ENCODE results near the gene ZFP1. TPM values are rescaled to one million over a fixed set of nuclear protein-coding genes. Genes with fewer than 3 reads are reported as not detected.

The ZFP1 gene
- total and polyA plus RNA-seq, 2 of the 4 experiments (the other 2 are of a cell fraction), result 3.8 to 16.0 TPM

DNA sequence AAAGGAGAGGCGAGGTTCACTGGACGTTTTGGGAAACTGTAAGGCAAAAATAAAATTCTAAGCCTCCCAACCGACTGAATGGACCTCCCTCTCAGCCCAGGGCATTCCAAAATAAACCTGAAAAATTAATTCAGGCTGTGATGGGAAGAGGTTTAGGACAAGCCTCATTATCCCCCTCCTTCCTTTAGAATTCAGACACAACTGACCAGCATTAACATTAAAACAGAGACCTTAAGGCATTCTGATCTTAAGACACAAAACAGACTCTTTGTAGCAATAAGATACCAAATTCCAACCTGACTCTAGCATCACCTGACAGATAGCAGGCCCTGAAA, 31.4 kb upstream of the ZFP1 start:
- H2BK15ac ChIP-seq (ENCODE audit: low read depth, low read length), result no peak overlapping the region
- H3K18ac ChIP-seq (ENCODE audit: low read depth, low read length), result no peak overlapping the region
- H2AK5ac ChIP-seq (ENCODE audit: low read depth, low read length), result no peak overlapping the region
- H4K8ac ChIP-seq (ENCODE audit: low read depth in 2 of 2, low read length in 2 of 2), result no peak overlapping the region
- H3K79me1 ChIP-seq (ENCODE audit: low read depth in 1 of 2, low read length in 2 of 2), result no peaks in the 10 kb centered on the region
- no peaks in the 10 kb centered on the region for H3K4me1 ChIP-seq (ENCODE audit: control insufficient read depth, insufficient read depth, low read length)
- in situ Hi-C loops (cut with MboI; ENCODE audit: low sequenced_read_pairs), result no loop called here
- ChIA-PET POLR2A (ENCODE audit: unreplicated experiment) (no interaction called here), CTCF (no interaction called here)
- peaks cover under 1% of the 10 kb centered on the region; the same call in 1 of the 2 replicates for H4K20me1 ChIP-seq (ENCODE audit: insufficient read depth, low read length)
- no peak overlapping the region for H2AK9ac ChIP-seq (replicated peaks; ENCODE audit: low read depth, low read length, poor library complexity)
- H3K27ac ChIP-seq (ENCODE audit: insufficient read depth, low read length), result no peak overlapping the region
- H3K9me1 ChIP-seq (ENCODE audit: insufficient read depth, low read length), result no peaks in the 10 kb centered on the region; the same call in 1 of the 2 replicates
- DNase-seq (no peak), ATAC-seq (ENCODE audit: low read depth) (no peak)
- intact Hi-C loops (cut with micrococcal nuclease), result no loop called here
- no peak overlapping the region for H3K23ac ChIP-seq (ENCODE audit: low read depth, low read length)
- no peaks in the 10 kb centered on the region for H3K36me3 ChIP-seq (ENCODE audit: control insufficient read depth, insufficient read depth, low read length)
- dilution Hi-C loops (cut with HindIII; ENCODE audit: low sequenced_read_pairs, unreplicated experiment), result no loop called here
- TF ChIP-seq RAD21 (IDR thresholded peaks at IDR 0.05; ENCODE audit: low read length) (no peak), CEBPB (IDR thresholded peaks at IDR 0.05; ENCODE audit: low read depth, low read length) (no peak), ELK1 (IDR thresholded peaks at IDR 0.05; ENCODE audit: borderline replicate concordance, low read depth, low read length) (no peak), MXI1 (IDR thresholded peaks at IDR 0.05; ENCODE audit: borderline replicate concordance, low read depth, low read length) (no peak), MAZ (IDR thresholded peaks at IDR 0.05; ENCODE audit: borderline replicate concordance, low read depth, low read length) (no peak), BHLHE40 (IDR thresholded peaks at IDR 0.05; ENCODE audit: low read depth, low read length) (no peak), SMC3 (IDR thresholded peaks at IDR 0.05; ENCODE audit: low read depth, low read length) (no peak), RFX5 (IDR thresholded peaks at IDR 0.05; ENCODE audit: low read depth, low read length) (no peak), POLR2A (IDR thresholded peaks at IDR 0.05; ENCODE audit: low read depth, low read length) (no peak), RCOR1 (IDR thresholded peaks at IDR 0.05; ENCODE audit: insufficient replicate concordance, low read length) (no peak), FOS (IDR thresholded peaks at IDR 0.05; ENCODE audit: low read depth, low read length) (no peak), NFE2L2 (IDR thresholded peaks at IDR 0.05; ENCODE audit: low read depth, low read length) (no peak), USF2 (IDR thresholded peaks at IDR 0.05; ENCODE audit: low read depth, low read length) (no peak), MAFK (IDR thresholded peaks at IDR 0.05; ENCODE audit: low read depth, low read length) (no peak), CHD1 (IDR thresholded peaks at IDR 0.05; ENCODE audit: low read depth, low read length) (no peak)
- TF ChIP-seq, protein P1, sequence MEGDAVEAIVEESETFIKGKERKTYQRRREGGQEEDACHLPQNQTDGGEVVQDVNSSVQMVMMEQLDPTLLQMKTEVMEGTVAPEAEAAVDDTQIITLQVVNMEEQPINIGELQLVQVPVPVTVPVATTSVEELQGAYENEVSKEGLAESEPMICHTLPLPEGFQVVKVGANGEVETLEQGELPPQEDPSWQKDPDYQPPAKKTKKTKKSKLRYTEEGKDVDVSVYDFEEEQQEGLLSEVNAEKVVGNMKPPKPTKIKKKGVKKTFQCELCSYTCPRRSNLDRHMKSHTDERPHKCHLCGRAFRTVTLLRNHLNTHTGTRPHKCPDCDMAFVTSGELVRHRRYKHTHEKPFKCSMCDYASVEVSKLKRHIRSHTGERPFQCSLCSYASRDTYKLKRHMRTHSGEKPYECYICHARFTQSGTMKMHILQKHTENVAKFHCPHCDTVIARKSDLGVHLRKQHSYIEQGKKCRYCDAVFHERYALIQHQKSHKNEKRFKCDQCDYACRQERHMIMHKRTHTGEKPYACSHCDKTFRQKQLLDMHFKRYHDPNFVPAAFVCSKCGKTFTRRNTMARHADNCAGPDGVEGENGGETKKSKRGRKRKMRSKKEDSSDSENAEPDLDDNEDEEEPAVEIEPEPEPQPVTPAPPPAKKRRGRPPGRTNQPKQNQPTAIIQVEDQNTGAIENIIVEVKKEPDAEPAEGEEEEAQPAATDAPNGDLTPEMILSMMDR (conservative IDR thresholded peaks at IDR 0.05; ENCODE audit: low read depth, low read length), result no peak
- H2BK120ac ChIP-seq (ENCODE audit: low read depth, low read length), result no peak overlapping the region
- H2AFZ ChIP-seq (replicated peaks; ENCODE audit: low read length, poor library complexity), result peak overlapping the region; percentile 82
- H3K9me3 ChIP-seq (ENCODE audit: control insufficient read depth, insufficient read depth, low read length), result peaks cover under 1% of the 10 kb centered on the region; the same call in 1 of the 2 replicates
- no peak overlapping the region for H3K4me3 ChIP-seq (ENCODE audit: insufficient read depth, low read depth, low read length)
- H3K9ac ChIP-seq (ENCODE audit: low read depth, low read length), result no peak overlapping the region
- H3K27me3 ChIP-seq (ENCODE audit: control insufficient read depth, insufficient read depth, low read length), result no peaks in the 10 kb centered on the region
- H3K4ac ChIP-seq (ENCODE audit: low read depth, low read length), result no peak overlapping the region
- no peak overlapping the region for H3K14ac ChIP-seq (replicated peaks; ENCODE audit: low read depth, low read length)
- BruUV-seq (replicated peaks), result no TSS peak
- H3K56ac ChIP-seq (ENCODE audit: extremely low read depth, insufficient read depth, low read length), result no peak overlapping the region
- no peak overlapping the region for H2BK20ac ChIP-seq (ENCODE audit: low read depth, low read length)
- H3K4me2 ChIP-seq (ENCODE audit: low read depth, low read length), result no peak overlapping the region
- no peak overlapping the region for H4K91ac ChIP-seq (ENCODE audit: insufficient read depth, low read depth, low read length)
- no peak overlapping the region for H4K5ac ChIP-seq (ENCODE audit: low read depth, low read length)
- WGBS, 2 experiments (ENCODE audit: extremely low coverage in 2 of 2, insufficient read length in 1 of 2), result no CpG with 5 or more reads among the region's 3 CpGs
- no peak overlapping the region for H2BK5ac ChIP-seq (ENCODE audit: low read depth, low read length, poor library complexity, severe bottlenecking)

All from IMR-90 (cell line).